K562 (cell line): ENCODE results near the gene DUSP3. TPM values are rescaled to one million over a fixed set of nuclear protein-coding genes. Genes with fewer than 3 reads are reported as not detected.

Experiments used
- ATAC-seq: fragments of 200-7000 bp; cut with Tn5 transposase; 3 replicates; pipeline ENCODE4 v1.9.1; 2020; ENCODE audit warnings: moderate library complexity
- BruUV-seq: library from RNA; stranded (reverse); fragments of 400-500 nt; replicated peaks from 2 replicates; lab custom pipeline; 2021; lab: Mats Ljungman, UMichigan
- CTCF ChIA-PET: fragments of 300-600 bp; formaldehyde crosslinking; extraction: SDS; loops from one replicate; lab custom pipeline; 2021; ENCODE audit warnings: low intra/inter-chr PET ratio; lab: Yijun Ruan, JAX
- POLR2A ChIA-PET: fragments of 300-600, 350-650 bp; sonication (Branson Sonifier 250); formaldehyde crosslinking; extraction: SDS; loops from one replicate; lab custom pipeline; 2021; ENCODE audit warnings: antibody characterized with exemption, inconsistent platforms; lab: Yijun Ruan, JAX
- DNase-seq, 4 experiments: peaks; one replicate each; pipeline versions ENCODE4 v3.0.0 to v3.0.0-alpha.2; 2011 to 2018; ENCODE audit warnings: low spot score in 3 of 4, mixed read lengths in 3 of 4; ENCODE audit errors: extremely low read depth in 1 of 4
- FAIRE-seq: peaks from 2 replicates; lab custom pipeline; 2011; peaks lifted over from hg19 to GRCh38; lab: Jason Lieb, UNC
- H2AFZ ChIP-seq: 2 replicates; pipeline ENCODE4 v1.6.0; 2011; ENCODE audit warnings: low read depth, low read length, control low read depth, inconsistent platforms
- H3K27ac ChIP-seq: fragments of 200-600 bp; 3 replicates; pipeline ENCODE4 v1.8.0; 2011; ENCODE audit warnings: low read depth, mild to moderate bottlenecking, control low read depth, inconsistent platforms, low read length, moderate library complexity, mixed read lengths; ENCODE audit errors: extremely low read depth
- H3K27me3 ChIP-seq, 2 experiments: fragments of 300-600 bp in 1 of 2; 2 replicates in 1 of 2; 3 replicates in 1 of 2; pipeline versions ENCODE4 v1.6.0 to v1.8.0; 2011; ENCODE audit warnings: inconsistent platforms in 2 of 2, low read length in 2 of 2, mild to moderate bottlenecking in 1 of 2, mixed read lengths in 1 of 2, moderate library complexity in 1 of 2; ENCODE audit not compliant: control insufficient read depth in 2 of 2, insufficient read depth in 2 of 2
- H3K36me3 ChIP-seq: fragments of 300-600 bp; 3 replicates; pipeline ENCODE4 v1.8.0; 2011; ENCODE audit warnings: mild to moderate bottlenecking, low read length, inconsistent platforms; ENCODE audit not compliant: control insufficient read depth, insufficient read depth
- H3K4me1 ChIP-seq, 2 experiments: fragments of 200-600 bp in 1 of 2; replicated peaks in 1 of 2; 2 replicates in 1 of 2; 3 replicates in 1 of 2; pipeline versions ENCODE4 v1.5.1 to v1.8.0; 2011; ENCODE audit warnings: inconsistent platforms in 2 of 2, low read length in 2 of 2, mild to moderate bottlenecking in 1 of 2, mixed read lengths in 1 of 2, moderate library complexity in 1 of 2; ENCODE audit not compliant: control insufficient read depth in 2 of 2, insufficient read depth in 2 of 2
- H3K4me2 ChIP-seq: 2 replicates; pipeline ENCODE4 v1.6.1; 2011; ENCODE audit warnings: low read length, control low read depth, inconsistent platforms, mixed read lengths; ENCODE audit not compliant: insufficient read depth
- H3K4me3 ChIP-seq: fragments of 200-600 bp; sonication (generic), shearing (Covaris generic); 2 replicates; pipeline ENCODE4 v1.5.1; 2016; ENCODE audit warnings: control low read depth, inconsistent platforms
- H3K79me2 ChIP-seq: fragments of 200-600 bp; 3 replicates; pipeline ENCODE4 v1.8.0; 2011; ENCODE audit warnings: low read length, inconsistent platforms; ENCODE audit not compliant: control insufficient read depth, insufficient read depth
- H3K9ac ChIP-seq, 2 experiments: 2 replicates each; pipeline versions ENCODE4 v1.6.0 to v1.6.1; 2011; ENCODE audit warnings: low read depth in 2 of 2, low read length in 2 of 2, control low read depth in 1 of 2, inconsistent platforms in 1 of 2, mild to moderate bottlenecking in 1 of 2, mixed read lengths in 1 of 2; ENCODE audit not compliant: insufficient read depth in 1 of 2
- H3K9me1 ChIP-seq: one replicate; pipeline ENCODE4 v1.6.0; 2011; ENCODE audit warnings: inconsistent platforms, mild to moderate bottlenecking, low read length, moderate library complexity; ENCODE audit not compliant: control insufficient read depth, insufficient read depth
- H3K9me3 ChIP-seq: replicated peaks from 2 replicates; pipeline ENCODE4 v1.5.1; 2011; ENCODE audit warnings: low read depth, low read length, inconsistent platforms; ENCODE audit not compliant: control insufficient read depth, insufficient read depth
- H4K20me1 ChIP-seq: replicated peaks from 2 replicates; pipeline ENCODE4 v1.6.1; 2011; ENCODE audit warnings: low read length, inconsistent platforms, mixed read lengths; ENCODE audit not compliant: control insufficient read depth, insufficient read depth
- E4F1 ChIP-seq: fragments of 250-450 bp; sonication (Bioruptor Pico); IDR thresholded peaks from 2 replicates; pipeline ENCODE4 v1.5.0; 2021; ENCODE audit warnings: mild to moderate bottlenecking, borderline replicate concordance
- EGR1 ChIP-seq: fragments of 450-650 bp; conservative IDR thresholded peaks from 2 replicates; pipeline ENCODE4 v1.6.1; 2017; ENCODE audit warnings: mild to moderate bottlenecking
- EHMT2 ChIP-seq: fragments of 450-650 bp; IDR thresholded peaks from 2 replicates; pipeline ENCODE4 v1.6.1; 2018; ENCODE audit warnings: antibody characterized with exemption
- HLTF ChIP-seq: fragments of 450-650 bp; IDR thresholded peaks from 2 replicates; pipeline ENCODE4 v1.6.1; 2016
- MAFG ChIP-seq: fragments of 450-650 bp; conservative IDR thresholded peaks from 2 replicates; pipeline ENCODE4 v1.6.1; 2016; ENCODE audit warnings: missing genetic modification characterization, missing compliant biosample characterization
- NR1H2 ChIP-seq: sonication (generic); formaldehyde crosslinking; IDR thresholded peaks from 2 replicates; pipeline ENCODE4 v1.4.0; 2020; ENCODE audit warnings: mild to moderate bottlenecking, missing genetic modification reagents
- PHB ChIP-seq: fragments of 250-450 bp; sonication (Bioruptor Pico); IDR thresholded peaks from 2 replicates; pipeline ENCODE4 v1.5.0; 2021
- PHF8 ChIP-seq: fragments of 200-600 bp; sonication (generic); IDR thresholded peaks from 2 replicates; pipeline ENCODE4 v1.6.1; 2012; ENCODE audit warnings: mixed run types, mild to moderate bottlenecking, inconsistent platforms, low read length, moderate library complexity, borderline replicate concordance
- POLR2B ChIP-seq: fragments of 450-650 bp; IDR thresholded peaks from 2 replicates; pipeline ENCODE4 v1.6.1; 2018; ENCODE audit warnings: low read depth; ENCODE audit not compliant: partially characterized antibody
- ZNF354B ChIP-seq: fragments of 250-450 bp; sonication (Bioruptor Pico); IDR thresholded peaks from 2 replicates; pipeline ENCODE4 v1.4.0; 2020
- ZNF511 ChIP-seq: sonication (generic); formaldehyde crosslinking; IDR thresholded peaks from 2 replicates; pipeline ENCODE4 v1.8.0; 2022; ENCODE audit warnings: mild to moderate bottlenecking, missing genetic modification reagents
- WGBS: fragments of 100-300 bp; shearing (Covaris generic); methylation state at CpG from one replicate; pipeline ENCODE4 v1.1.6; 2016; ENCODE audit warnings: low coverage, mixed read lengths; ENCODE audit not compliant: insufficient coverage; ENCODE audit errors: missing lambda C conversion rate; 5-methylcytosine and 5-hydroxymethylcytosine counted together
- in situ Hi-C: fragments of 300-500 bp; cut with MboI; formaldehyde crosslinking; loops from 4 replicates; pipeline ENCODE4 v1.15.0; 2018; ENCODE audit warnings: inconsistent platforms, mixed read lengths
- intact Hi-C: fragments of 100-400 bp; cut with micrococcal nuclease; formaldehyde crosslinking; loops from 2 replicates; pipeline ENCODE4 v1.14.2; 2022
- polyA plus RNA-seq, 8 experiments: library from polyadenylated mRNA; depleted of rRNA in 4 of 8; stranded (reverse) in 5 of 8; unstranded in 3 of 8; fragments of >200 nt; fragmentation: Nextera tagmentation in 2 of 8; fragmentation: Illumina TruSeq in 1 of 8; extraction: Ambion mirVana in 2 of 8; extraction: Trizol in 1 of 8; gene quantifications; 2 replicates each; pipeline versions ENCODE4 v1.2.1 to v1.2.3, GENCODE V29; 2011 to 2014; ENCODE audit warnings: inconsistent platforms in 1 of 8, missing spikeins in 1 of 8
- total RNA-seq, 7 experiments: library from RNA; depleted of rRNA in 6 of 7; stranded (reverse); fragments of >200 nt in 6 of 7; fragmentation: Illumina TruSeq in 2 of 7; extraction: Trizol in 2 of 7; gene quantifications; 2 replicates each; pipeline versions ENCODE4 v1.2.1 to v1.2.3, GENCODE V29; 2011 to 2021; ENCODE audit warnings: low replicate concordance in 1 of 7
- TF ChIP-seq, protein P1 (sequence below), 2 experiments: IDR thresholded peaks; 2 replicates each; pipeline ENCODE4 v1.6.1; 2012; ENCODE audit warnings: improper control_type of control experiment in 2 of 2, low read depth in 2 of 2, low read length in 2 of 2, borderline replicate concordance in 1 of 2
- TF ChIP-seq, protein P2 (sequence below): sonication (generic); formaldehyde crosslinking; IDR thresholded peaks from 2 replicates; pipeline ENCODE4 v1.8.0; 2022; ENCODE audit warnings: missing genetic modification reagents, mild to moderate bottlenecking, borderline replicate concordance

The DUSP3 gene
- total and polyA plus RNA-seq, 9 of the 15 experiments (the other 6 are each of a cell fraction or from before 2014, with no cell fraction given), result 4.1 to 19.8 (median 12.3) TPM

- TF ChIP-seq MAFG (tag), result peak; percentile 82
Measured at GRCh38 chr17:43721537-43722268, 57.1 kb downstream of the DUSP3 start (continued).

GRCh38 chr17:43720311-43721060 is 58.3 kb downstream of the DUSP3 start:
- intact Hi-C loops, result no loop called here
- POLR2A ChIA-PET, result no interaction called here
- TF ChIP-seq ZNF354B (CRISPR knock-in tag), result no peak
- TF ChIP-seq E4F1 (CRISPR knock-in tag), result no peak
- TF ChIP-seq, protein P1, sequence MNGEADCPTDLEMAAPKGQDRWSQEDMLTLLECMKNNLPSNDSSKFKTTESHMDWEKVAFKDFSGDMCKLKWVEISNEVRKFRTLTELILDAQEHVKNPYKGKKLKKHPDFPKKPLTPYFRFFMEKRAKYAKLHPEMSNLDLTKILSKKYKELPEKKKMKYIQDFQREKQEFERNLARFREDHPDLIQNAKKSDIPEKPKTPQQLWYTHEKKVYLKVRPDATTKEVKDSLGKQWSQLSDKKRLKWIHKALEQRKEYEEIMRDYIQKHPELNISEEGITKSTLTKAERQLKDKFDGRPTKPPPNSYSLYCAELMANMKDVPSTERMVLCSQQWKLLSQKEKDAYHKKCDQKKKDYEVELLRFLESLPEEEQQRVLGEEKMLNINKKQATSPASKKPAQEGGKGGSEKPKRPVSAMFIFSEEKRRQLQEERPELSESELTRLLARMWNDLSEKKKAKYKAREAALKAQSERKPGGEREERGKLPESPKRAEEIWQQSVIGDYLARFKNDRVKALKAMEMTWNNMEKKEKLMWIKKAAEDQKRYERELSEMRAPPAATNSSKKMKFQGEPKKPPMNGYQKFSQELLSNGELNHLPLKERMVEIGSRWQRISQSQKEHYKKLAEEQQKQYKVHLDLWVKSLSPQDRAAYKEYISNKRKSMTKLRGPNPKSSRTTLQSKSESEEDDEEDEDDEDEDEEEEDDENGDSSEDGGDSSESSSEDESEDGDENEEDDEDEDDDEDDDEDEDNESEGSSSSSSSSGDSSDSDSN (IDR thresholded peaks at IDR 0.05; ENCODE audit: borderline replicate concordance in 1 of 2, low read depth in 2 of 2, low read length in 2 of 2), result no peak
- no peak for TF ChIP-seq NR1H2
- no peak for TF ChIP-seq EGR1
- peak; percentile 40; the same call in 1 of the 2 replicates for TF ChIP-seq PHF8
- TF ChIP-seq, protein P2, sequence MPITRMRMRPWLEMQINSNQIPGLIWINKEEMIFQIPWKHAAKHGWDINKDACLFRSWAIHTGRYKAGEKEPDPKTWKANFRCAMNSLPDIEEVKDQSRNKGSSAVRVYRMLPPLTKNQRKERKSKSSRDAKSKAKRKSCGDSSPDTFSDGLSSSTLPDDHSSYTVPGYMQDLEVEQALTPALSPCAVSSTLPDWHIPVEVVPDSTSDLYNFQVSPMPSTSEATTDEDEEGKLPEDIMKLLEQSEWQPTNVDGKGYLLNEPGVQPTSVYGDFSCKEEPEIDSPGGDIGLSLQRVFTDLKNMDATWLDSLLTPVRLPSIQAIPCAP (CRISPR knock-in tag), result no peak
- no peak for TF ChIP-seq PHB
- no peak for TF ChIP-seq HLTF
- TF ChIP-seq POLR2B, result no peak
- no peak for TF ChIP-seq EHMT2
- TF ChIP-seq ZNF511 (CRISPR knock-in tag), result 0 out of 2 replicates have a peak, but pooled peaks have one; percentile 33

More at GRCh38 chr17:43720311-43721060, 58.3 kb downstream of the DUSP3 start:
- WGBS, result 51% methylated on average over 32 of the region's 64 CpGs
- FAIRE-seq (no peak), ATAC-seq (peak; percentile 89), DNase-seq (peak; percentile 52 to 65 (median 60))
- H3K79me2 ChIP-seq, result no peaks in the 10 kb centered on the region
- in situ Hi-C loops, result no loop called here
- no TSS peak for BruUV-seq
- H3K36me3 ChIP-seq, result no peaks in the 10 kb centered on the region
- no peaks in the 10 kb centered on the region for H3K9me1 ChIP-seq
- peaks cover 6 to 13% of the 10 kb centered on the region in 2 experiments; a peak in 4 of 5 replicates for H3K27me3 ChIP-seq
- H4K20me1 ChIP-seq, result no peaks in the 10 kb centered on the region
- peak overlapping the region in 1 of 2 experiments; percentile 85; a peak in 3 of 4 replicates for H3K9ac ChIP-seq
- peak overlapping the region; percentile 39 for H3K4me2 ChIP-seq
- H3K4me3 ChIP-seq, result peak overlapping the region; percentile 29
- CTCF ChIA-PET, result no interaction called here
- H3K27ac ChIP-seq, result peak overlapping the region; percentile 23; the same call in 1 of the 3 replicates
- H2AFZ ChIP-seq, result peak overlapping the region; percentile 84
- H3K9me3 ChIP-seq, result no peaks in the 10 kb centered on the region
- peaks cover 7 to 14% of the 10 kb centered on the region in 2 experiments for H3K4me1 ChIP-seq
